Daoy (cell line): ENCODE results near the gene PITRM1. TPM values are rescaled to one million over a fixed set of nuclear protein-coding genes. Genes with fewer than 3 reads are reported as not detected.
"Not testable (repeated sequence)": the region's sequence is repeated elsewhere in the genome, so short reads cannot be mapped to it uniquely, and the experiment has no call there.

Source experiments
- DNase-seq: peaks from one replicate; pipeline ENCODE4 v3.0.0-alpha.2; 2015; ENCODE audit warnings: low read depth
- total RNA-seq: library from RNA; depleted of rRNA; stranded (reverse); fragments of >200 nt; shearing (Covaris generic); gene quantifications from 2 replicates; pipeline ENCODE4 v1.2.3, GENCODE V29; 2014

Gene PITRM1
- total RNA-seq, 1 experiment from 2014 or later = 37.8 TPM

- peak; percentile 89 for DNase-seq
Measured at GRCh38 chr10:3197348-3198003, 24.9 kb upstream of the PITRM1 start.

- DNase-seq = no peak
Measured at GRCh38 chr10:3196958-3197347, 24.4 kb upstream of the PITRM1 start.

GRCh38 chr10:3196482-3196881, 23.9 kb upstream of the PITRM1 start:
- DNase-seq = no peak

- no peak for DNase-seq
Measured at GRCh38 chr10:3195726-3196125, 23.1 kb upstream of the PITRM1 start.

- no peak for DNase-seq
Measured at GRCh38 chr10:3195286-3195685, 22.7 kb upstream of the PITRM1 start.

- no peak for DNase-seq
Measured at GRCh38 chr10:3194871-3195270, 22.3 kb upstream of the PITRM1 start.

GRCh38 chr10:3193751-3194150, 21.2 kb upstream of the PITRM1 start:
- DNase-seq = no peak

- DNase-seq = peak; percentile 49
Measured at GRCh38 chr10:3192856-3193635, 20.5 kb upstream of the PITRM1 start.

- DNase-seq = no peak
Measured at GRCh38 chr10:3190817-3191216, 18.2 kb upstream of the PITRM1 start.

GRCh38 chr10:3187229-3187628, 14.6 kb upstream of the PITRM1 start:
- not testable (repeated sequence) for DNase-seq

- no peak for DNase-seq
Measured at GRCh38 chr10:3186368-3186767, 13.8 kb upstream of the PITRM1 start.

GRCh38 chr10:3185386-3185785, 12.8 kb upstream of the PITRM1 start:
- DNase-seq = no peak

- DNase-seq = no peak
Measured at GRCh38 chr10:3180355-3181025, 7.9 kb upstream of the PITRM1 start.

GRCh38 chr10:3179174-3179573, 6.6 kb upstream of the PITRM1 start:
- no peak for DNase-seq

- no peak for DNase-seq
Measured at GRCh38 chr10:3178042-3178441, 5.5 kb upstream of the PITRM1 start.

GRCh38 chr10:3173171-3173878, 743 bp upstream of the PITRM1 start:
- no peak for DNase-seq

- peak; percentile 58 for DNase-seq
Measured at GRCh38 chr10:3172081-3172445, 519 bp downstream of the PITRM1 start.

- not testable (repeated sequence) for DNase-seq
Measured at GRCh38 chr10:3171488-3171887, 1.1 kb downstream of the PITRM1 start.

- DNase-seq = no peak
Measured at GRCh38 chr10:3169673-3170072, 2.9 kb downstream of the PITRM1 start.

- DNase-seq = no peak
Measured at GRCh38 chr10:3169271-3169670, 3.3 kb downstream of the PITRM1 start.

GRCh38 chr10:3167611-3168330, 4.8 kb downstream of the PITRM1 start:
- no peak for DNase-seq
